ENCODE measurements around the gene VSTM2L. TPM values are rescaled to one million over a fixed set of nuclear protein-coding genes. Genes with fewer than 3 reads are reported as not detected.

The VSTM2L gene
- total and polyA plus RNA-seq, 9 of the 15 experiments (the other 6 are each of a cell fraction or from before 2014, with no cell fraction given), result not detected

GRCh38 chr20:37888641-37889040 is 14.3 kb upstream of the VSTM2L start (continued):
- TF ChIP-seq CHAMP1 (IDR thresholded peaks at IDR 0.05), result no peak

GRCh38 chr20:37890108-37890507 is 12.8 kb upstream of the VSTM2L start:
- ChIA-PET POLR2A (interaction anchor here (0.9 to 1.3 kb wide), 2 partner anchors 9 to 10 kb away, joined by 4 to 5 read pairs; no protein-coding TSS in a partner anchor), CTCF (ENCODE audit: low intra/inter-chr PET ratio) (no interaction called here)
- DNase-seq (ENCODE audit: extremely low read depth in 1 of 4, low spot score in 3 of 4) (no peak), ATAC-seq (no peak), FAIRE-seq (no peak)
- no peak for TF ChIP-seq SLC30A9 (CRISPR knock-in tag; IDR thresholded peaks at IDR 0.05)
- TF ChIP-seq RBM25 (IDR thresholded peaks at IDR 0.05; ENCODE audit: low read depth, low read length, severe bottlenecking), result peak; percentile 93
- no peak for TF ChIP-seq CBFA2T3 (IDR thresholded peaks at IDR 0.05)
- peak; percentile 69; the same call in 1 of the 2 replicates for TF ChIP-seq BCOR (IDR thresholded peaks at IDR 0.05)
- TF ChIP-seq SREBF2 (CRISPR knock-in tag; IDR thresholded peaks at IDR 0.05), result no peak
- Histone ChIP-seq H3K36me3 (ENCODE audit: control insufficient read depth, insufficient read depth, low read length) (no peaks in the 10 kb centered on the region), H3K9me1 (ENCODE audit: control insufficient read depth, insufficient read depth, low read length) (no peaks in the 10 kb centered on the region), H3K9me3 (replicated peaks; ENCODE audit: control insufficient read depth, insufficient read depth, low read depth, low read length) (no peaks in the 10 kb centered on the region), H3K4me2 (ENCODE audit: insufficient read depth, low read length) (no peak overlapping the region), H3K4me1 (replicated peaks in 1 of 2; ENCODE audit: control insufficient read depth in 2 of 2, insufficient read depth in 2 of 2, low read length in 2 of 2) (peaks cover 0 to 4% of the 10 kb centered on the region in 2 experiments; a peak in 2 of 5 replicates), H3K27me3 (ENCODE audit: control insufficient read depth in 2 of 2, insufficient read depth in 2 of 2, low read length in 2 of 2) (peaks cover 18 to 81% of the 10 kb centered on the region in 2 experiments), H4K20me1 (replicated peaks; ENCODE audit: control insufficient read depth, insufficient read depth, low read length) (peaks cover 11% of the 10 kb centered on the region; the same call in 1 of the 2 replicates), H3K4me3 (no peak overlapping the region), H2AFZ (ENCODE audit: low read depth, low read length) (no peak overlapping the region), H3K9ac (ENCODE audit: insufficient read depth in 1 of 2, low read depth in 2 of 2, low read length in 2 of 2) (no peak overlapping the region), H3K27ac (ENCODE audit: extremely low read depth, low read depth, low read length) (no peak overlapping the region), H3K79me2 (ENCODE audit: control insufficient read depth, insufficient read depth, low read length) (no peaks in the 10 kb centered on the region)
- intact Hi-C loops (cut with micrococcal nuclease), result loop anchor here (10.0 kb wide), 1 partner anchor 235 kb away; no protein-coding TSS in a partner anchor
- in situ Hi-C loops (cut with MboI), result loop anchor here (10.0 kb wide), 2 partner anchors 325 kb away; no protein-coding TSS in a partner anchor
- BruUV-seq (replicated peaks), result no TSS peak
- 4% methylated on average over 4 of the region's 5 CpGs for WGBS (ENCODE audit: insufficient coverage, low coverage, missing lambda C conversion rate)

Data from K562 (cell line).